Spleen (tissue), 7 donors: ENCODE results near the gene NOTO.

ENCODE experiments used
- CTCF ChIP-seq, 11 experiments: fragments of 200-600 bp in 7 of 11; fragments of 450-650 bp in 4 of 11; sonication (generic) in 4 of 11; IDR thresholded peaks in 8 of 11; conservative IDR thresholded peaks in 3 of 11; 1 replicate in 7 of 11; 2 replicates in 4 of 11; pipeline versions ENCODE4 v1.4.0 to v1.8.0; 2016 to 2021; ENCODE audit warnings: antibody characterized with exemption in 11 of 11, inconsistent platforms in 4 of 11, mild to moderate bottlenecking in 1 of 11
- POLR2A ChIP-seq, 3 donors: fragments of 450-650 bp; IDR thresholded peaks; one replicate each; pipeline ENCODE4 v1.5.1; 2017; ENCODE audit warnings: antibody characterized with exemption in 3 of 3, mild to moderate bottlenecking in 1 of 3
- donor health status: DM: no; HTN: no; CAD: no; lungs with moderate emphysema.
- donor health status: DM: no; HTN: no; CAD: no.
- donor health status: DM: no; HTN: no; CAD: no.

- TF ChIP-seq CTCF (IDR thresholded peaks at IDR 0.05 in 8 of 11, conservative IDR thresholded peaks at IDR 0.05 in 3 of 11), result no peak
- no peak for TF ChIP-seq POLR2A (IDR thresholded peaks at IDR 0.05)
Observed at GRCh38 chr2:73258186-73258912, 56.0 kb downstream of the NOTO start.
